Lower leg skin (tissue), 3 donors: ENCODE results near the gene TAP1.

Experiments
- POLR2A ChIP-seq, 2 donors: fragments of 450-650 bp; IDR thresholded peaks; one replicate each; pipeline ENCODE4 v1.6.1; 2016 to 2017; ENCODE audit warnings: antibody characterized with exemption in 2 of 2, mild to moderate bottlenecking in 1 of 2, moderate library complexity in 1 of 2
- TF ChIP-seq, protein P1 (sequence below), 3 donors: fragments of 450-650 bp; IDR thresholded peaks; one replicate each; pipeline ENCODE4 v1.5.1; 2016; ENCODE audit warnings: antibody characterized with exemption in 3 of 3, mild to moderate bottlenecking in 3 of 3, moderate library complexity in 2 of 3

GRCh38 chr6:32895006-32895345 is 41.5 kb upstream of the TAP1 start:
- no peak for TF ChIP-seq POLR2A (IDR thresholded peaks at IDR 0.05)
- TF ChIP-seq, protein P1, sequence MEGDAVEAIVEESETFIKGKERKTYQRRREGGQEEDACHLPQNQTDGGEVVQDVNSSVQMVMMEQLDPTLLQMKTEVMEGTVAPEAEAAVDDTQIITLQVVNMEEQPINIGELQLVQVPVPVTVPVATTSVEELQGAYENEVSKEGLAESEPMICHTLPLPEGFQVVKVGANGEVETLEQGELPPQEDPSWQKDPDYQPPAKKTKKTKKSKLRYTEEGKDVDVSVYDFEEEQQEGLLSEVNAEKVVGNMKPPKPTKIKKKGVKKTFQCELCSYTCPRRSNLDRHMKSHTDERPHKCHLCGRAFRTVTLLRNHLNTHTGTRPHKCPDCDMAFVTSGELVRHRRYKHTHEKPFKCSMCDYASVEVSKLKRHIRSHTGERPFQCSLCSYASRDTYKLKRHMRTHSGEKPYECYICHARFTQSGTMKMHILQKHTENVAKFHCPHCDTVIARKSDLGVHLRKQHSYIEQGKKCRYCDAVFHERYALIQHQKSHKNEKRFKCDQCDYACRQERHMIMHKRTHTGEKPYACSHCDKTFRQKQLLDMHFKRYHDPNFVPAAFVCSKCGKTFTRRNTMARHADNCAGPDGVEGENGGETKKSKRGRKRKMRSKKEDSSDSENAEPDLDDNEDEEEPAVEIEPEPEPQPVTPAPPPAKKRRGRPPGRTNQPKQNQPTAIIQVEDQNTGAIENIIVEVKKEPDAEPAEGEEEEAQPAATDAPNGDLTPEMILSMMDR (IDR thresholded peaks at IDR 0.05), result no peak
